OCI-LY1 (cell line): ENCODE results near the gene FRMD7.

ENCODE experiments used
- EZH2 ChIP-seq: fragments of 200-600 bp; sonication (generic), shearing (Covaris generic); IDR thresholded peaks from 2 replicates; pipeline ENCODE4 v1.8.0; 2017; ENCODE audit warnings: borderline replicate concordance, mixed run types, mild to moderate bottlenecking, antibody characterized with exemption, low read length, moderate library complexity, mixed read lengths
- TF ChIP-seq, protein P1 (sequence below): fragments of 200-600 bp; sonication (generic), shearing (Covaris generic); IDR thresholded peaks from 2 replicates; pipeline ENCODE4 v1.5.1; 2017; ENCODE audit warnings: mild to moderate bottlenecking, antibody characterized with exemption, low read length, moderate library complexity, mixed read lengths

DNA sequence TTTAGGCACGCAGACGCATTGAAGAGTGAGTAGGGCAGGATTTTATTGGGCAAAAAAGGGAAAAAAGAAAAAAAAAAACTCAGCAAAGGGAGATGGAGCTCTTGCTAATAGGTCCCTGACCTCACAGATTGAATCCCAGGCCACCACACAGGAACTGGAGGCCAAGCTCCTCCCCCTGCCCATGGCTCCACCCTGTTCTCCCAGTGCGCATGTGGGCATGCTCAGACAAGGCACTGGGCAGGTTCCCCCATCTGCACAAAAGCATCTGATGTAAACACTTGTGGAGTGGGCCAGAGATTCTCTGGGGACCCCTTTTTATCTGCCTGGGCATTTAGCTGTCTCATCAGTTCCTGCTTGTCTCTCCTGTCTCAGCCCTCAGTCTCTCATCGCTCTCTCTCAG, 9.5 kb downstream of the FRMD7 start:
- TF ChIP-seq, protein P1, sequence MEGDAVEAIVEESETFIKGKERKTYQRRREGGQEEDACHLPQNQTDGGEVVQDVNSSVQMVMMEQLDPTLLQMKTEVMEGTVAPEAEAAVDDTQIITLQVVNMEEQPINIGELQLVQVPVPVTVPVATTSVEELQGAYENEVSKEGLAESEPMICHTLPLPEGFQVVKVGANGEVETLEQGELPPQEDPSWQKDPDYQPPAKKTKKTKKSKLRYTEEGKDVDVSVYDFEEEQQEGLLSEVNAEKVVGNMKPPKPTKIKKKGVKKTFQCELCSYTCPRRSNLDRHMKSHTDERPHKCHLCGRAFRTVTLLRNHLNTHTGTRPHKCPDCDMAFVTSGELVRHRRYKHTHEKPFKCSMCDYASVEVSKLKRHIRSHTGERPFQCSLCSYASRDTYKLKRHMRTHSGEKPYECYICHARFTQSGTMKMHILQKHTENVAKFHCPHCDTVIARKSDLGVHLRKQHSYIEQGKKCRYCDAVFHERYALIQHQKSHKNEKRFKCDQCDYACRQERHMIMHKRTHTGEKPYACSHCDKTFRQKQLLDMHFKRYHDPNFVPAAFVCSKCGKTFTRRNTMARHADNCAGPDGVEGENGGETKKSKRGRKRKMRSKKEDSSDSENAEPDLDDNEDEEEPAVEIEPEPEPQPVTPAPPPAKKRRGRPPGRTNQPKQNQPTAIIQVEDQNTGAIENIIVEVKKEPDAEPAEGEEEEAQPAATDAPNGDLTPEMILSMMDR = no peak
- TF ChIP-seq EZH2 = no peak
